ENCODE results near the gene OTOA.
"Not testable (repeated sequence)": the region's sequence is repeated elsewhere in the genome, so short reads cannot be mapped to it uniquely, and the experiment has no call there.

The OTOA gene

DNA sequence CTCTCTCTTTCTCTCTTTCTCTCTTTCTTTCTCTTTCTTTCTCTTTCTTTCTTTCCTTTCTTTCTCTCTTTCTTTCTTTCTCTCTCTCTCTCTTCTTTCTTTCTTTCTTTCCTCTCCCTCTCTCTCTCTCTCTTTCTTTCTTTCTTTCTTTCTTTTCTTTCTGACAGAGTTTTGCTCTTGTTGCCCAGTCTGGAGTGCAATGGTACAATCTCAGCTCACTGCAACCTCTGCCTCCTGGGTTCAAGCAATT lies 50.5 kb downstream of the OTOA start:
- not testable (repeated sequence) for H3K27ac ChIP-seq (ENCODE audit: insufficient read depth, low read depth, low read length, poor library complexity, severe bottlenecking); H3K27me3 ChIP-seq (ENCODE audit: control insufficient read depth, insufficient read depth, low read length, poor library complexity, severe bottlenecking); H3K4me3 ChIP-seq (ENCODE audit: insufficient read depth, low read depth, low read length); H3K4me1 ChIP-seq (ENCODE audit: control insufficient read depth, insufficient read depth, low read length); H3K36me3 ChIP-seq (ENCODE audit: control insufficient read depth, insufficient read depth, low read length); H3K9me3 ChIP-seq (ENCODE audit: control insufficient read depth, low read length)

DNA sequence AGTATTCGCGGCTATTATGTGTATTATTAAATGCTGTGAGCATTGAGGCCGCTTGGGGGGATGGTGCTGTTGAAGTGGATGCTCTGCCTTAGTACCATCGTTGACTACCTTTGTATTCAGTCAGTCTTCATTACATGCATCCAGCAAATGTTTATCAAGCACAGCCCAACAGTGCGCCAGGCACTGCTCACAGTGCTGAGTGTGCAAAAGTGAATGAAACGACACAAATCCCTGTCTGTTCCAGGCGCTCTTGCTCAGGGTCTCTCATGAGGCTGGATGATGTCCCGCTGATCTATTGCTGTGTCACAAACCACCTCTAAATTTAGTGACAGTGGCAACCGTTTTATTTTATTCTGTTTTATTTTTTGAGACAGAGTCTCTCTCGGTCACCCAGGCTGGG lies 53.8 kb downstream of the OTOA start:
- Histone ChIP-seq H3K27me3 (ENCODE audit: control insufficient read depth, insufficient read depth, low read length, poor library complexity, severe bottlenecking) (no peaks in the 10 kb centered on the region), H3K4me1 (ENCODE audit: control insufficient read depth, insufficient read depth, low read length) (no peaks in the 10 kb centered on the region), H3K9me3 (ENCODE audit: control insufficient read depth, low read length) (no peaks in the 10 kb centered on the region), H3K4me3 (ENCODE audit: insufficient read depth, low read depth, low read length) (no peak overlapping the region), H3K27ac (ENCODE audit: insufficient read depth, low read depth, low read length, poor library complexity, severe bottlenecking) (no peak overlapping the region), H3K36me3 (ENCODE audit: control insufficient read depth, insufficient read depth, low read length) (no peaks in the 10 kb centered on the region)
- 84 to 85% methylated on average over 10 of the region's 10 CpGs for WGBS, 2 experiments

DNA sequence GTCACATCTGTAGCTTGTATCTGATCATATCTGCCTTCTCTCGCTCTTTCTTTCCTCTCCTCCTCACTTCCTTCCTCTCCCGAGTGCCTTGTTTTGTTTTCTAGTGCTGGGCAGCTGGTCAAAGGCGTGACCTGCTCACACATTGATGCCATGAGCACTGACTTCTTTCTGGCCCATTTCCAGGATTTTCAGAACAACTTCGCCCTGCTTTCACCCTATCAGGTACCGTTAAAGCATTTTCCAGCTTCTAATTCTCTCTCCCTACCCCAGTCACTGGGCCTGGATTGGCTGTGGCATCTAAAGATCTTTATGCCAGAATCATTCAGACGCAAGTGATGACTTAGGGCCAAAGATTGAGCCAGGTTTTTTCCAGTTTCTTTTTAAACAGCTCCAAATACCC lies 55.5 kb downstream of the OTOA start:
- no peaks in the 10 kb centered on the region for H3K9me3 ChIP-seq (ENCODE audit: control insufficient read depth, low read length)
- 89 to 93% methylated on average over 6 of the region's 6 CpGs for WGBS, 2 experiments
- H3K27ac ChIP-seq (ENCODE audit: insufficient read depth, low read depth, low read length, poor library complexity, severe bottlenecking), result no peak overlapping the region
- no peaks in the 10 kb centered on the region for H3K36me3 ChIP-seq (ENCODE audit: control insufficient read depth, insufficient read depth, low read length)
- no peaks in the 10 kb centered on the region for H3K27me3 ChIP-seq (ENCODE audit: control insufficient read depth, insufficient read depth, low read length, poor library complexity, severe bottlenecking)
- H3K4me3 ChIP-seq (ENCODE audit: insufficient read depth, low read depth, low read length), result no peak overlapping the region
- H3K4me1 ChIP-seq (ENCODE audit: control insufficient read depth, insufficient read depth, low read length), result no peaks in the 10 kb centered on the region

DNA sequence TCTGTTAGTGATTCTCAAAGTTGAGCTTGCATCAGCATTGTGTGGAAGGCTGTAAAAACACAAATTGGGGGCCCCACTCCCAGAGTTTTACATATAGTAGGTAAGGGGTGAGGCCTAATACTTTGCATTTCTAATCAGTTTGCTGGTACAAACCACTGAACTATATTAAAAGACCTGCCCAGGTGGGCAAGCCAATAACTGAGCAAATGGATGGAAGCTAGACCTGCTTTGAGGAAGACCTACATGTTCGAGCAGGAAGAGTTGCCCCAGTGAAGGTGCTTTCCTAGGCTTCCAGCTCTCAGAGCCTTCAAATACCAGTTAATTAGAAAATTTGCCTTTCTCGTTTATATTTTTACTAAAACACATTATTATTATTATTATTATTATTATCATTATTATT lies 56.8 kb downstream of the OTOA start:
- Histone ChIP-seq H3K4me3 (ENCODE audit: insufficient read depth, low read depth, low read length) (no peak overlapping the region), H3K27ac (ENCODE audit: insufficient read depth, low read depth, low read length, poor library complexity, severe bottlenecking) (no peak overlapping the region), H3K36me3 (ENCODE audit: control insufficient read depth, insufficient read depth, low read length) (no peaks in the 10 kb centered on the region), H3K4me1 (ENCODE audit: control insufficient read depth, insufficient read depth, low read length) (no peaks in the 10 kb centered on the region), H3K27me3 (ENCODE audit: control insufficient read depth, insufficient read depth, low read length, poor library complexity, severe bottlenecking) (no peaks in the 10 kb centered on the region), H3K9me3 (ENCODE audit: control insufficient read depth, low read length) (no peaks in the 10 kb centered on the region)
- WGBS, 2 experiments, result 93 to 100% methylated on average over 1 of the region's 2 CpGs

DNA sequence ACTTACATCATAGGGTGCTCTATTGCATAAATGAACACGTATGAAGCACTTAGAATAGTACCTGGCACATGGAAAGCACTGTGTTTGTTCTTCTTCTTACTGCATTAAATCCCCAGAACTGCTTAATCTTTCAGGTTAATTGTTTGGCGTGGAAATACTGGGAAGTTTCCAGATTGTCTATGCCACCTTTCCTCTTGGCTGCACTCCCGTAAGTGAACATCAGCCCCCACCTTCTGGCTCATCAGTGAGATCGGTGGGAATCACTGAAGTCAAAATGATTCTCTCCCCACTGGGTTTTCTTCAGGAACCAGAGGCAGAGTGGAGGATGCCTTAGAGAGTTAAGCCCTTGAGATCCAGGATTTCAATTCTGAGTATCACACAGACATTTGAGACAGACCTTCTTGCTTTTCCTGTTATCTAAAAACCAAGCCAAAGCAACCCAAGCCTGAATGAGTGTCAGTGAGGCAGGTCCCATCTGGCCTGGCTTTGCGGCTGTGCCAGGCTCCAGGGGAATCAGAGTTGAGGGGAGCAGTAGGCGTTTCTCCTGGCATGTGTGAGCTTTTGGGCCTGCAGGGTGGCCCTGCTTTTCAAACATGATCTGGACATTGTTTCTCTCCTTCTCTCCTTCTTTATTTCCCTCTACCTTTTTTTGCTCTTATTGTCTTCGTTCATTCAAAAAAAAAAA lies 59.1 kb downstream of the OTOA start:
- Histone ChIP-seq H3K4me3 (ENCODE audit: insufficient read depth, low read depth, low read length) (no peak overlapping the region), H3K36me3 (ENCODE audit: control insufficient read depth, insufficient read depth, low read length) (no peaks in the 10 kb centered on the region), H3K4me1 (ENCODE audit: control insufficient read depth, insufficient read depth, low read length) (no peaks in the 10 kb centered on the region), H3K9me3 (ENCODE audit: control insufficient read depth, low read length) (no peaks in the 10 kb centered on the region), H3K27ac (ENCODE audit: insufficient read depth, low read depth, low read length, poor library complexity, severe bottlenecking) (no peak overlapping the region), H3K27me3 (ENCODE audit: control insufficient read depth, insufficient read depth, low read length, poor library complexity, severe bottlenecking) (no peaks in the 10 kb centered on the region)
- 88 to 89% methylated on average over 6 to 7 of the region's 7 CpGs for WGBS, 2 experiments

GRCh38 chr16:21723532-21723931 lies 59.8 kb downstream of the OTOA start:
- Histone ChIP-seq H3K9me3 (ENCODE audit: control insufficient read depth, low read length) (no peaks in the 10 kb centered on the region), H3K4me1 (ENCODE audit: control insufficient read depth, insufficient read depth, low read length) (no peaks in the 10 kb centered on the region), H3K27me3 (ENCODE audit: control insufficient read depth, insufficient read depth, low read length, poor library complexity, severe bottlenecking) (no peaks in the 10 kb centered on the region), H3K4me3 (ENCODE audit: insufficient read depth, low read depth, low read length) (no peak overlapping the region), H3K36me3 (ENCODE audit: control insufficient read depth, insufficient read depth, low read length) (no peaks in the 10 kb centered on the region), H3K27ac (ENCODE audit: insufficient read depth, low read depth, low read length, poor library complexity, severe bottlenecking) (no peak overlapping the region)
- 75 to 89% methylated on average over 2 of the region's 2 CpGs for WGBS, 2 experiments

- Histone ChIP-seq H3K4me1 (ENCODE audit: control insufficient read depth, insufficient read depth, low read length) (no peaks in the 10 kb centered on the region), H3K9me3 (ENCODE audit: control insufficient read depth, low read length) (no peaks in the 10 kb centered on the region), H3K27me3 (ENCODE audit: control insufficient read depth, insufficient read depth, low read length, poor library complexity, severe bottlenecking) (no peaks in the 10 kb centered on the region), H3K27ac (ENCODE audit: insufficient read depth, low read depth, low read length, poor library complexity, severe bottlenecking) (no peak overlapping the region), H3K4me3 (ENCODE audit: insufficient read depth, low read depth, low read length) (no peak overlapping the region), H3K36me3 (ENCODE audit: control insufficient read depth, insufficient read depth, low read length) (no peaks in the 10 kb centered on the region)
- 98 to 99% methylated on average over 3 of the region's 3 CpGs for WGBS, 2 experiments
Observed at GRCh38 chr16:21727344-21727743, 63.6 kb downstream of the OTOA start.

DNA sequence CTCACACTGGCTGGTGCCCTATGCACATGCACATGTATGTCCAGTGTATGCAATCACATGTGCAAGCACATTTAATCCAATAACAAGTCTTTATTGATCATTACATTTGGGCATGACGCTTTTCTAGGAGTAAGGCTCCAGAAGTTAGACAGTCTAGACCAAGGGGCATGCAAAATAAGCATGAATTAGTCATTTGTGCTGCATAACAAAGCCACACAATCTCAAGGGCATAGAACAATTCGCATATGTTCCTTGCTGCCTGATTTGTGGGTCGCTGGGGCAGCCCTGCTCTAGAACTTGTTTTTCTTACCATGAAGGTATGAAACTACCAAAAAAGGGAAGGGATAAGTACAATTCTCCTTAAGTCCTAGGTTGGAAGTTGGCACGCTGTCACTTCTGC lies 67.5 kb downstream of the OTOA start:
- not testable (repeated sequence) for H3K4me1 ChIP-seq (ENCODE audit: control insufficient read depth, insufficient read depth, low read length); H3K9me3 ChIP-seq (ENCODE audit: control insufficient read depth, low read length); H3K36me3 ChIP-seq (ENCODE audit: control insufficient read depth, insufficient read depth, low read length); H3K27ac ChIP-seq (ENCODE audit: insufficient read depth, low read depth, low read length, poor library complexity, severe bottlenecking); H3K27me3 ChIP-seq (ENCODE audit: control insufficient read depth, insufficient read depth, low read length, poor library complexity, severe bottlenecking); H3K4me3 ChIP-seq (ENCODE audit: insufficient read depth, low read depth, low read length)
- WGBS, 2 experiments, result 79 to 92% methylated on average over 3 to 4 of the region's 4 CpGs

DNA sequence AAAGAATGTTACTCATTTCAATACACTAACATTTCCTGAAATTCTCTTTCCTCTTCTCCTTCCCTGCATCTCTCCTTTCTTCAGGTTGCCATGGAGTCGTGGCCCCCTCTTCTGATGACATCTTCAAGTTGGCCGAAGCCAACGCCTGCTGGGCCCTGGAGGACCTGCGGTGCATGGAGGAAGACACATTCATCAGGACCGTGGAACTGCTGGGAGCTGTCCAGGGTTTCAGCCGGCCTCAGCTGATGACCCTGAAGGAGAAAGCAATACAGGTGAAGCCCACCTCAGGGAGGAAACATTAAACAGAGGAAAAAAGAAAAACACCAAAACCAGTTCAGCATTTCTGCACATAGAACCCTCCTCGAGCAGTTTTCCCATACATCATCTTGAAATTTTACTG lies 76.9 kb downstream of the OTOA start:
- not testable (repeated sequence) for H3K27me3 ChIP-seq (ENCODE audit: control insufficient read depth, insufficient read depth, low read length, poor library complexity, severe bottlenecking); H3K9me3 ChIP-seq (ENCODE audit: control insufficient read depth, low read length); H3K4me1 ChIP-seq (ENCODE audit: control insufficient read depth, insufficient read depth, low read length); H3K4me3 ChIP-seq (ENCODE audit: insufficient read depth, low read depth, low read length); H3K27ac ChIP-seq (ENCODE audit: insufficient read depth, low read depth, low read length, poor library complexity, severe bottlenecking); H3K36me3 ChIP-seq (ENCODE audit: control insufficient read depth, insufficient read depth, low read length)
- no CpG with 5 or more reads among the region's 7 CpGs for WGBS, 2 experiments

DNA sequence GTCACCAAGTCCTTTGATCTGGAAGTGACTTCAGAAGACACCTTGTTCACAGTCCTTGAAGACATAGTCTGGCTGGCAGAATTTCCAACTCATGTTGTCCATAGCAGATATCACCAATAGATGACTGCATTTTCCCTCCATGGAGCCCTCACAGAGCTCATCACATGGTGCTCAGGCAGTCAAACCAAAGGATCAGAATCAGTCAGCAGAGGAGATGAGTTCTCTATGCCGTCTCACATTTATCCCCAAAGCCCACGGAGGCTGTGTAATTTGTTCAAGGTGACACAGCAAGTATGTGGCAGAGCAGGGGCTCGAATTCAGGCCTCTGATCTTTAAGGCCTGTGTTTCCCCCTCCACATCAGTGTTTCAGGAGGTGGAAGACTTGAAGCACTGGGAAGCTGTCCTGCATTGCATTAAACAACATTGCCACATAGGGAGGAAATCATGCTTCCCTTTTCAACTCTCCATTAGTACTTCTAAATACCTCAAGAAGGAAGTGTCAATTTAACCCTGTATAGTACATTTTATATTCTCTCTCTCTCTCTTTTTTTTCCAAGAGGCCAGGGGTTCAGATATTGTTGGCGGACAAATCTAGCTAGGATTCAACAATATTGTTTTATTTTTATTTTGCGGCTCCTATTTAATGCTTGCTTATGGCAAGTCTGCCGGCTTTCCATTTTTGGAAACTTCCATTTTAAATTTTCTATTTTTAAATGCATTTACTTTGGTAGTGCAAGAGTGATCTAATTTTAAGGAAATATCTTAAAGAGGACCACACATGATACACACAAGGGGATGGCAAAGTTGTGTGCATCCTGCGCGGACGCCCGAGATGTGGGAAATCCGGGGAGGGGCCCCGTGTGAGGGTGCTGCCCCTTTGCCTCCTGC lies 92.7 kb downstream of the OTOA start:
- H3K36me3 ChIP-seq (ENCODE audit: control insufficient read depth, insufficient read depth, low read length); H3K4me3 ChIP-seq (ENCODE audit: insufficient read depth, low read depth, low read length); H3K9me3 ChIP-seq (ENCODE audit: control insufficient read depth, low read length); H3K27me3 ChIP-seq (ENCODE audit: control insufficient read depth, insufficient read depth, low read length, poor library complexity, severe bottlenecking); H3K4me1 ChIP-seq (ENCODE audit: control insufficient read depth, insufficient read depth, low read length); H3K27ac ChIP-seq (ENCODE audit: insufficient read depth, low read depth, low read length, poor library complexity, severe bottlenecking): not testable (repeated sequence)
- WGBS, 2 experiments, result 74 to 83% methylated on average over 3 of the region's 12 CpGs

Measured in ectodermal cell (in vitro differentiated cells).